GM23338 (cell line): ENCODE data around the gene CDC6.

ENCODE experiments used
- JUNB ChIP-seq: IDR thresholded peaks from one replicate; pipeline ENCODE4 v1.6.1; 2016; ENCODE audit warnings: antibody characterized with exemption; ENCODE audit not compliant: unreplicated experiment
- NANOG ChIP-seq: IDR thresholded peaks from 2 replicates; pipeline ENCODE4 v1.6.1; 2016; ENCODE audit warnings: antibody characterized with exemption, borderline replicate concordance
- TF ChIP-seq, protein P1 (sequence below), 2 experiments: fragments of 200-600 bp in 1 of 2; sonication (generic) in 1 of 2; conservative IDR thresholded peaks; 2 replicates each; pipeline versions ENCODE4 v1.5.1 to v1.6.1; 2016 to 2017; ENCODE audit warnings: antibody characterized with exemption in 2 of 2, low read depth in 2 of 2, mild to moderate bottlenecking in 2 of 2, moderate library complexity in 1 of 2

DNA sequence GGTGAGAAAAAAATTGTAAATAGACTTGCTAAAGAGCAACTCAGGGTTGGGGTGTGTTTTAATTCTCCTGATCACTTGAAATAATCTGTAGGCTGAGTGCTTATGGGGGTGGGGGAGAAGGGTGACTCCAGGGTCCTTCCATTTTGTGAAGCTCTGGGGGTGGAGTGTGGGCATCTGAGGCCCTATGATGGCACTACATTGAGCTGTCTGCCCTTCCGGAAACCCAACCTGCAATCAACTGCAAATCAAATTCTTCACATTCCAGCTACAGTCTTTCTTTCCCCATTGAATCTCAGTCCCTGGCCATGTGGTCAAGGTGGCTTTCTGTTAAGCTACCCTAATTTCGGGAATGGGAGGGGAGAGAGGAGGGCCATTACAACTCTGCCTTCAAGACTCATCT, 6.0 kb upstream of the CDC6 start:
- TF ChIP-seq JUNB, result no peak
- TF ChIP-seq NANOG, result no peak
- TF ChIP-seq, protein P1, sequence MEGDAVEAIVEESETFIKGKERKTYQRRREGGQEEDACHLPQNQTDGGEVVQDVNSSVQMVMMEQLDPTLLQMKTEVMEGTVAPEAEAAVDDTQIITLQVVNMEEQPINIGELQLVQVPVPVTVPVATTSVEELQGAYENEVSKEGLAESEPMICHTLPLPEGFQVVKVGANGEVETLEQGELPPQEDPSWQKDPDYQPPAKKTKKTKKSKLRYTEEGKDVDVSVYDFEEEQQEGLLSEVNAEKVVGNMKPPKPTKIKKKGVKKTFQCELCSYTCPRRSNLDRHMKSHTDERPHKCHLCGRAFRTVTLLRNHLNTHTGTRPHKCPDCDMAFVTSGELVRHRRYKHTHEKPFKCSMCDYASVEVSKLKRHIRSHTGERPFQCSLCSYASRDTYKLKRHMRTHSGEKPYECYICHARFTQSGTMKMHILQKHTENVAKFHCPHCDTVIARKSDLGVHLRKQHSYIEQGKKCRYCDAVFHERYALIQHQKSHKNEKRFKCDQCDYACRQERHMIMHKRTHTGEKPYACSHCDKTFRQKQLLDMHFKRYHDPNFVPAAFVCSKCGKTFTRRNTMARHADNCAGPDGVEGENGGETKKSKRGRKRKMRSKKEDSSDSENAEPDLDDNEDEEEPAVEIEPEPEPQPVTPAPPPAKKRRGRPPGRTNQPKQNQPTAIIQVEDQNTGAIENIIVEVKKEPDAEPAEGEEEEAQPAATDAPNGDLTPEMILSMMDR (conservative IDR thresholded peaks at IDR 0.05; ENCODE audit: low read depth in 2 of 2), result no peak
